GM20431 (cell line): Measurements from ENCODE around the gene PDE3B.
"Not testable (repeated sequence)": the region's sequence is repeated elsewhere in the genome, so short reads cannot be mapped to it uniquely, and the experiment has no call there.

Experiments used
- in situ Hi-C: fragments of 300-500 bp; cut with MseI, MboI; formaldehyde crosslinking; loops from one replicate; pipeline ENCODE4 v1.15.0; 2020; ENCODE audit warnings: low sequenced_read_pairs; ENCODE audit not compliant: unreplicated experiment

PDE3B gene

GRCh38 chr11:14638561-14638960, 5.0 kb upstream of the PDE3B start:
- in situ Hi-C loops: no loop called here

GRCh38 chr11:14641801-14642200, 1.8 kb upstream of the PDE3B start:
- in situ Hi-C loops: no loop called here

GRCh38 chr11:14642453-14642852, 1.2 kb upstream of the PDE3B start:
- in situ Hi-C loops: no loop called here

GRCh38 chr11:14642873-14643696, 519 bp upstream of the PDE3B start:
- in situ Hi-C loops: no loop called here

GRCh38 chr11:14644226-14645014, 816 bp downstream of the PDE3B start:
- in situ Hi-C loops: no loop called here

GRCh38 chr11:14645015-14645912, 1.7 kb downstream of the PDE3B start:
- in situ Hi-C loops: no loop called here

GRCh38 chr11:14645985-14646900, 2.6 kb downstream of the PDE3B start:
- in situ Hi-C loops: no loop called here

GRCh38 chr11:14650064-14650463, 6.5 kb downstream of the PDE3B start:
- in situ Hi-C loops: no loop called here

GRCh38 chr11:14653090-14653489, 9.5 kb downstream of the PDE3B start:
- in situ Hi-C loops: no loop called here

- in situ Hi-C loops: no loop called here
Measured at GRCh38 chr11:14655435-14655834, 11.8 kb downstream of the PDE3B start.

GRCh38 chr11:14656536-14657457, 13.2 kb downstream of the PDE3B start:
- in situ Hi-C loops: no loop called here

- in situ Hi-C loops: no loop called here
Measured at GRCh38 chr11:14657841-14658240, 14.2 kb downstream of the PDE3B start.

GRCh38 chr11:14664926-14665325, 21.3 kb downstream of the PDE3B start:
- in situ Hi-C loops: not testable (repeated sequence)

- in situ Hi-C loops: not testable (repeated sequence)
Measured at GRCh38 chr11:14667329-14667728, 23.7 kb downstream of the PDE3B start.

- in situ Hi-C loops: no loop called here
Measured at GRCh38 chr11:14668731-14669301, 25.2 kb downstream of the PDE3B start.

- in situ Hi-C loops: no loop called here
Measured at GRCh38 chr11:14669499-14669898, 25.9 kb downstream of the PDE3B start.

GRCh38 chr11:14669958-14670357, 26.4 kb downstream of the PDE3B start:
- in situ Hi-C loops: no loop called here

GRCh38 chr11:14672635-14673034, 29.0 kb downstream of the PDE3B start:
- in situ Hi-C loops: no loop called here
